ENCODE measurements around the gene ARL8A.
A peak's percentile ranks its signal among the peaks of the same experiment; 100 is the strongest.
"Not testable (repeated sequence)": the region's sequence is repeated elsewhere in the genome, so short reads cannot be mapped to it uniquely, and the experiment has no call there.

The ARL8A gene

DNA sequence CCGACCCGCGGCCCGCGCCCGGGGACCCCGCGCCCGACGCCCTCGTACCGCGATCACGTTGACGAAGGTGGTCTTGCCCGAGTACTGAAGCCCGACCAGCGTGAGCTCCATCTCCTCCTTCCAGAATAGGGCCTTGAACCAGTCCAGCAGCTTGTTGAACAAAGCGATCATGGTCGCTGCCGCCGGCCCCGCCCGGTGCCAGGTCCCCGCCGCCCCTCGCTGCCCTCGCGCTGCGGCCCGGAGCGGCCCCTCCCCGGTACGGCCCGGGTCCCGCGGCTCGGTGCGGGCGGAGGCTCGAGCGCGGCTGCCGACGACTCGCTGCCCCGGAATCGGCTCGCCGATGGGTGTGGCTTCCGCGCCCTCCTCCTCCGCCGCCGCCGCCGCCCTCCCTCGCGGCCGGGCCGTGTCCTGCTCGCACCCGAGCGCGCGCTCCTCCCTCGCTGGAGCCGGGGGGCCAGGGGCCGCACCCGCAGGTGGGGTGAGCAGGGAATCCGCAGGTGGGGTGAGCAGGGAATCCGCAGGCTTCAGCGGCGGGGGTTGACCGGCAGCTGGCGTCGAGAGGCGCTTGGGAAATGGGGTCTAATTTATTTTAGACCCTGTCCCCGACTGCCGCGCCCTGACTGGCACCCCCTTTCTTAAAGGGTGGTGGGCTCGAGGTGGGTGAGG, at the start of gene ARL8A:
Gene ARL8A (minus strand): TSS at position 336 of the 666 bp plus-strand sequence. CDS start 165 bp downstream, at position 171.
- H3K4me3 ChIP-seq (replicated peaks in 1 of 2; ENCODE audit: low read depth in 2 of 2, low read length in 2 of 2): peak within 1 kb of the TSS; percentile 84 to 91
- peak in 1 of 2 donors; percentile 48 for DNase-seq (ENCODE audit: low read depth in 2 of 2)
- TF ChIP-seq CTCF (IDR thresholded peaks at IDR 0.05; ENCODE audit: low read depth, low read length): no peak

- no peak for DNase-seq (ENCODE audit: low read depth in 2 of 2)
- no peak overlapping the region for H3K4me3 ChIP-seq (replicated peaks in 1 of 2; ENCODE audit: low read depth in 2 of 2, low read length in 2 of 2)
- TF ChIP-seq CTCF (IDR thresholded peaks at IDR 0.05; ENCODE audit: low read depth, low read length): no peak
These were observed 49.8 kb upstream of the ARL8A start for GRCh38 chr1:202194328-202194648.

DNA sequence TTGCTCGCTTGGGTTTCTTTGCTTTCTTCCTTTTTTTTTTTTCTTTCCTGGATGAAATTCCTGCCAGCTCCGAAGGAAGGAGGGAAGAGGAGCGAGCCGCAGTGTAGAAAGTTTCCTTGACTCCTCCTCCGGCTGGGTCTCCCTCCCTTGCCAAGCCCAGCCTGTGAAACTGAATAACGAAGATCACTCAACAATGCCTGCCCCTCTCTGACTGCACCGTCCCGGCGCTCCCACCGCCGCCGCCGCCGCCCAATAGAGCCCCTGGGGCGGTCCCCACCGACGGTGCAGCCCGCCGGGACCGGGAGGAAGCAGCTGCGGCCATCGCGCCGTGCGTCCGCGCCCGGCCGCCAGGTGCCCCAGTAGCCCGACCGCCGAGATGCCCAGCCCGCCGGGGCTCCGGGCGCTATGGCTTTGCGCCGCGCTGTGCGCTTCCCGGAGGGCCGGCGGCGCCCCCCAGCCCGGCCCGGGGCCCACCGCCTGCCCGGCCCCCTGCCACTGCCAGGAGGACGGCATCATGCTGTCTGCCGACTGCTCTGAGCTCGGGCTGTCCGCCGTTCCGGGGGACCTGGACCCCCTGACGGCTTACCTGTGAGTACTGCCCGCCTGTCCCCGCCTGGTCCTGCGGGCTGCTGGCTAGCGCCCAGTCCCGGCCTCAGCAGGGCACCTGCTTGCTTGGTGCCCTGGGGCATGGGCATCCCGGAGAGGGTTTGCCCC, 49.2 kb upstream of the ARL8A start, which contains the start of gene LGR6:
Gene LGR6 (plus strand): TSS at position 186 of the 714 bp plus-strand sequence. CDS start 191 bp downstream, at position 377.
- no peak within 1 kb of the TSS for H3K4me3 ChIP-seq (replicated peaks in 1 of 2; ENCODE audit: low read depth in 2 of 2, low read length in 2 of 2)
- DNase-seq (ENCODE audit: low read depth in 2 of 2): no peak
- TF ChIP-seq CTCF (IDR thresholded peaks at IDR 0.05; ENCODE audit: low read depth, low read length): no peak

DNA sequence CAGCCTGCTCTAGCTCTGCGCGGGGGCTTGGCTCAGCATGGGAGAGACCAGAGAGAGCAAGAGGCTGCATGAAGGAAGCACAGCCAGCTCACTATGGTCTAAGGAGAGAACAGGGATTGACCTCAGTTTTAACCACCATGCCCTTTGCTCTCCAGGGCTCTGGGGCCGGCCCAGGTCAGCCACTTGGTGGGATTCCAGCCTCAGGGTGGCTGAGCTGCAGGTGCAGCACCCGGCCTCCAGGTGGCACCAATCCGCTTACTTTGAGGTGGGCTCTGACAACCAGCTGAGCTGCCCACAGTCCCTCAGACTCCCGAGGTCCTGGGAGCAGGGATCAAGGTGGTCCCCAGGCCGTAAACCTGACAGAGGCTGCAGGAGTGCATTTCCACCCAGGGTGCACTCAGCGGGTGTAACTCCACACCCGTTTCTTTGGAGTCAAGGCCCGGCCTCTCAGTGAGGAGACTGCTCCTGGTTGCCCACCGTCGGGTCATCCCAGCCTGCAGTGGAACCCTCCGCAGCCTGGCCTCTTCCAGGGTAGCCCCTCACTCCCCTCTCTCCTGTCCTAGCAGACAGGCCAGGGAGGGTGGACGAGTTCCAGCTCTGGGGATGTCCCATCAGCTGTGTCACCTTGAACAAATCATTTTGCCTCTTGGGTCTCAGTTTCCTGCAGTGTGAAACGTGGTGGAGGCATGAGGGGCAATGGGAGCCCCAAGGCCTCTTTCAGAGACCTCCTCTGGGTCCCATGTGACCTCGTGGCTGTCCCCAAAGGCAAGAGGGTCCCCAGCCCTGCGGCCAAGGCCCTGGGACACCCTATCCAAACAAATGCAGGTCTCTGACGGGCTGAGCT, 48.5 kb upstream of the ARL8A start:
- H3K4me3 ChIP-seq (replicated peaks in 1 of 2; ENCODE audit: low read depth in 2 of 2, low read length in 2 of 2): no peak overlapping the region
- TF ChIP-seq CTCF (IDR thresholded peaks at IDR 0.05; ENCODE audit: low read depth, low read length): peak; percentile 89
- DNase-seq (ENCODE audit: low read depth in 2 of 2): peak; percentile 53 to 63

DNA sequence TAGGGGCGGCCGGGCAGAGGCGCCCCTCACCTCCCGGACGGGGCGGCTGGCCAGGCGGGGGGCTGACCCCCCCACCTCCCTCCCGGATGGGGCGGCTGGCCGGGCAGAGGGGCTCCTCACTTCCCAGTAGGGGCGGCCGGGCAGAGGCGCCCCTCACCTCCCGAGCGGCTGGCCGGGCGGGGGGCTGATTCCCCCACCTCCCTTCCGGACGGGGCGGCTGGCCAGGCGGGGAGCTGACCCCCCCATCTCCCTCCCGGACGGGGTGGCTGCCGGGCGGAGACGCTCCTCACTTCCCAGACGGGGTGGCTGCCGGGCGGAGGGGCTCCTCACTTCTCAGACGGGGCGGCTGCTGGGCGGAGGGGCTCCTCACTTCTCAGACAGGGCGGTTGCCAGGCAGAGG, 46.9 kb upstream of the ARL8A start:
- not testable (repeated sequence) for DNase-seq (ENCODE audit: low read depth in 2 of 2); H3K4me3 ChIP-seq (replicated peaks in 1 of 2; ENCODE audit: low read depth in 2 of 2, low read length in 2 of 2)

DNA sequence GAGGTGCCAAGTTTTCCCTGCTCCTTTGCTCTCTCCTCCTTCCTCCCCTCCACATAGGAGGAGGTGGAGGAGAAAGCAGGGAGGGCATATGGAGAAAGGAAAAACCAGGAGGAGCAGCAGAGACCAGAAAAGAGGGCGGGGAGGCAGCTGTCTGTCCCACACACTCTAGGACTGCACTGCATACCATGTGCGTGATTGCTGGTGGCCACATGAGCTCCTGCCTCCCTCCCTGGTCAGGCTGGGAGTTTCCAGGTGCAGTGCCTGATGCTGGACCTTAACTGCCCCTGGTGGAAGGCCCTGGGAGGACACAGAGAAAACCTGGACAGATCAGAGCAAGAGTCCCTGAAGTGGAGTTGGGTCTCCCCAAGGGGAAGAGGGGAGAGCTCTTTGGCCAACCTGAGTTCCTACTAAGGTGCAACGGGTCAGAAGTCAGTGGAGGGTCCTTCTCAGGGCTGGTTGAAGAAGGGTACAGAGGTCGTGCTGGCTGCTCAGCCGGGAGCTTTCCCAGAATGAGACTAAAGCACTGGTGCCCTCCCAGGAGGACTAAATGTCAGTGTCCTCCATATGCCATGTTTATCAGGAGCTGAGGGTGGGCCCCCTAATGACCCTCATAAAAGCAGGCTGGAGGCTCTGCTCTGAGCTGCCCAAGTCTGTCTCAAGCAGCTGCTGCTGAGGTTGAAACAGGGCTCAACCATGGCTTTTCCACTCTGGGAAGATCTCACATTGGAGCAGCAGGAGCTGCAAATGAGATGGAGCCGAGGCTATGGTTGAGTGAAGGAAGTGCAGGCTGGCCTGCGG, 45.6 kb upstream of the ARL8A start:
- TF ChIP-seq CTCF (IDR thresholded peaks at IDR 0.05; ENCODE audit: low read depth, low read length): peak; percentile 31
- DNase-seq (ENCODE audit: low read depth in 2 of 2): peak in 1 of 2 donors; percentile 20
- no peak overlapping the region for H3K4me3 ChIP-seq (replicated peaks in 1 of 2; ENCODE audit: low read depth in 2 of 2, low read length in 2 of 2)

All from cardiac fibroblast (primary cell).